Stimulated activated CD8-positive, alpha-beta memory T cell treated with anti-CD3 and anti-CD28 coated beads, Interleukin-15, amount 100 ng/mL, for 48 hours (primary cell): ENCODE measurements around the gene TMEM271.

Experiments
- DNase-seq, 2 donors: peaks; one replicate each; pipeline ENCODE4 v3.0.0-alpha.2; 2020; ENCODE audit warnings: low read depth in 2 of 2

TMEM271 gene

DNA sequence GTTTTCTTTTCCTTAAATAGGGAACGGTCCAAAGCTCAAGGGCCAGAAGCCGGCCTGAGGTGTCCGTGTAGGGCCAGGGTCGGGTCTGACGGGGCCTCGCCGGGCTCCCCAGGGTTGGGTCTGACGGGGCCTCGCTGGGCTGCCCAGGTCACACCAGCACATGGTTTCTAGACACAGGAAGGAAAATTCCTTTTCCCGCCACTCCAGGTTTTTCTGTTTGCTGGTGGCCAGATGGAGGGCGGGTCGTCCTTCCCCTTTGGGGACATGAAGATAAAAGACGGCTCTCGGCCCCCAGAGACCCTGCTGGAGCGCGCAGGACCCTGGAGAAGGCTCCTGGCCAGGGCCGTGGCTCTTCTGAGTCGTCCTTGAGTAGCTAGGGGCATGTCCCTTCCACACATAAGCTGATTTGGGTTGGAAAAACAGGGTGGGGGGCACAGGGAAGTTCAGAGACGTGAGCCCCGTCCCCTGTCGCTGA, 42.0 kb downstream of the TMEM271 start:
- DNase-seq = no peak

DNA sequence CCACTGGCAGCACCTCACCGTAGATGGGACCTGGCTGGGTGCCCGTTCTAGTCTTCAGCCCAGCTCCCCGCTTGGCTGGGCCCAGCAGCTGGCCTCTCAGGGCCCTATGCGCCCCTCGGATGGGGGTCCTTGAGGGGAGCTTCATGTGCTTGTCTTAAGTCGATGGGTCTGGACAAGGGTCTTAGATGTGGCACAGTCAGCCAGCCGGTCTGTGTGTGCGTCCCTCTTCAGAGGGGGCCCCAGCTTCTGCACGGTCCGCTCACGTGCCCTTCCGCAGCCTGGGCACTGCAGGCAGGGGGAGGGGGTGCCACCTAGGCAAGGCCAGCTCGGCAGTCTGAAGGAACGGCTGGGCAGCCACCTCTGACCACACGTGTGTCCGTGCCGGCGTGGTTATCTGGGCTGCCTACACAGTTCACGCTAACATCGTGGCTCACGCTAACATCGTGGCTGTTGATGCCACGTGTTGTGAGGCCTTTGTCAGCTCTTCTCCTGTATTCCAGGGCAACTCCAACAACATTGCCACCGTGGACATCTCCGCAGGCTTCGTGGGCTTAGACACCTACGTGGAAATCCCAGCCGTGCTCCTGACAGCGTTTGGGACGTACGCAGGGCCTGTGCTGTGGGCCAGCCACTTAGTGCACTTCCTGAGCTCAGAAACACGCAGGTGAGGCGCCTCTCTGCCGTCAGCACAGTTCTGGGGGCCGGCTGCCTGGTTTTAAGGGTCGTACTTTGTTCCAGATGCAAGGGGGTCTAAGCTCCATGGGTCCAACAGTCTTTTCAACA, 42.6 kb downstream of the TMEM271 start:
- no peak for DNase-seq

DNA sequence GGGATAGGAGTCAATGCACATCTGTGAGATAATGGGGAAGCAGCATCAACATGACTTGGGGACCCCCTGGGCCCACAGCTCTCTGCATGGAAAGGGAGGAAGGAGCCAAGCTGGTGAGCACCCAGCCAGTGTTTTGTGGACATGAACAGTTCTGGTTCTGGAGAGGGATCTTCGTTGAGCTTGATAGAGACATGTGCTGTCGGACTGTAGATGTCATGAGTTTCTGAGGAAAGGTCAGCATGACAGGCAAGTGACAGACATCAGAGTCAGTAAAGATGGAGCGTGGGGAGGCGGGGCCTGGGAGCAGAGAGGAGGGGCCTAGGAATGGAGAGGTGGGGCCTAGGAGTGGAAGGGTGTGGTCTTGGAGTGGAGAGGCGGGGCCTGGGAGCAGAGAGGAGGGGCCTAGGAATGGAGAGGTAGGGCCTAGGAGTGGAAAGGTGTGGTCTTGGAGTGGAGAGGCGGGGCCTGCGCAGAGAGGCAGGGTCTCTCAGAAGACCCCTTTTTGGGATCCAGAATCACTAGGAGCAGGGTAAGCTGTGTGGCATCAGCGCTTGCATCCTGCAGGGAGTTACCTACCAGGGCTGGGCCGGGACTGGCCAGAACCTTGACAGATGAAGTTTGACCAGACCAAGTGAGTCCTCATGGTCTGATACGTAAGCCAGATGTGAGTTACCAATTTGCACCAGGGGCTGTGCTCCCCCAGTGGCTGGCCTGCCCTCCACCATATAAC, 43.3 kb downstream of the TMEM271 start:
- DNase-seq = no peak

DNA sequence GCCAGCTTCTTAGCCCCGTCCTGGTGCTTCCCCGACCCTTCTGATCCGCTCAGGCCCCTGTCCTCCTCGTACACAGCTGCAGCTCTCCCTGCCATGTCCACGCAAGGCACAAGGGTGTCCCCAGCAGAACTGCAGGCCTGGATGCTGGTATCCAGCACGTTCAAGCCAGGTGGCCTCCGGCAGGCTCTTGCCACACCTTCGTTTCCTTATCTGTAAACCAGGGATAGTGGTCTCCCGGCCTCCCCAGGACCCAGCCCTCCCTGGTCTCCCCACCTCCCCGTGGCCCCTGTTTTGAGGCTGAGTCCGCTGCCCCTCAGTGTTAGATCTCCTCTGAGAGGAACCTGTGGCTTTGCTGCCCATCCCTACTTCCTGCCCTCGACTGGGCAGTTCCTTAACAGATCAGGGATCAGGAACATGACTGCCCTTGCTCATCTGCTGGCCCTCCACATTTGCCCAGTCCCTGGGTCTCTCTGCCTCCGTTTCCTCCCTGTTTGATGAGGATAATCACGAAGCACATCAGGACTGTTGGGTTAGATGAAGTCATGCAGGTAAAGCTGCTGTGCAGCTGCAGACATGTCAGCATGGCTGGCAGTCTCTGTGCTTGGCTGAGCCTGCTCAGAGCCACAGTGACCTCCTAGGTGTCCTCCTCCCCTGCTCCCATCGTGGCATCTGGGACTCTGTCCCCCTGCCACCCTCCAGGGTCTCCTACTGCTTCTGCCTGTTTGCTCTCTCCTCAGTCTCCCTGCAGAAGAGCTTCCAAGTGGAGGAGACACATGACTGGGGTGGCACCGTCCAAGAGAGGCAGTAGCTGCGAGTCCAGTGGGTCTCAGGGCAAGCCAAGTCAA, 44.2 kb downstream of the TMEM271 start:
- no peak for DNase-seq

DNA sequence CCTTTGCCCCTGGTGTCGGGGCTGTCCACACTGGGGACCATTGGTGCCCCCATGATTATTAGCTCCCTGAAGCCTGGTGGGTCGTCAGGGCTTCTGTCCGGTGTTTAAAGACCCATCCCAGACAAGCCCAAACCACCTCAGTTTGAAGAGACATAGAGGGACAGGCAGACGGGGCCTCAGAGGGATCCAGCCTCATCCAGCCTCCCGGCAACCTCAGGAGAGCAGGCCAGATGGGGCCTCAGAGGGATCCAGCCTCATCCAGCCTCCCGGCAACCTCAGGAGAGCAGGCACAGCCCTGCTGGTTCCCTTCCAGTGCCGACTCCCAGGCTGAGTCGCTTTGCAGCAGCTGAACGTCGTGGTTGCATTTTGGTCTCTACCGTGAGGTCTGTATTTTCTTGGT, 45.0 kb downstream of the TMEM271 start:
- DNase-seq = no peak

DNA sequence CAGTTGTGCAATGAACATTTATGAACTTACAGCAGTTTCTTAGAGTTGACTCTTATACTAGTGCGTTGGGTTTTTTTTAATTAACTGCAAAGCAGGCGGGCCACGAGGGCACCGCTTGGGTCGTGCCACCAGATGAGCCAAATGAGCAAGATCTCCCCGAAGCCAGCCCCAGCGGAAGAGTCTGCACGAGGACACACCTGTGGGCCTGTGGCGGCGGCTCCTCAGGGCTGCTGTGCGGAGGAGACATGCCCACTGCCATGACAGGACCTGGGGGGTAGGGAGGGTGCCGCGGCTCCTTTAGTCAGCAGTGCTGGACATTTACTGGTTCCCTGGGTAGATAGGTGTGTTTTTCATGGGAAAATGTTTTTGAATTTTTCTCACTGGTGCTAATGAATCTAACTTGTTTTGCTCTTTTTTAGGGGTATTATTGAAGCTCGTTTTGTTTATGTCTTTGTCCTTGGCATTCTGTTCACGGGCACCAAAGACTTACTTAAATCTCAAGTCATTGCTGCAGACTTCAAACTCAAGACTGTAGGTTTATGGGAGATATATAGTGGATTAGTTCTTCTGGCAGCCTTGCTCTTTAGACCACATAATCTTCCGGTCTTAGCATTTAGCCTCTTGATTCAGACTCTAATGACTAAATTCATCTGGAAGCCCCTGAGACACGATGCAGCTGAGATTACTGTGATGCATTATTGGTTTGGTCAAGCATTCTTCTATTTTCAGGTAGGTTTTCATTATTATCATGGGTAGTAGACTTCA, 45.9 kb downstream of the TMEM271 start:
- DNase-seq = no peak

DNA sequence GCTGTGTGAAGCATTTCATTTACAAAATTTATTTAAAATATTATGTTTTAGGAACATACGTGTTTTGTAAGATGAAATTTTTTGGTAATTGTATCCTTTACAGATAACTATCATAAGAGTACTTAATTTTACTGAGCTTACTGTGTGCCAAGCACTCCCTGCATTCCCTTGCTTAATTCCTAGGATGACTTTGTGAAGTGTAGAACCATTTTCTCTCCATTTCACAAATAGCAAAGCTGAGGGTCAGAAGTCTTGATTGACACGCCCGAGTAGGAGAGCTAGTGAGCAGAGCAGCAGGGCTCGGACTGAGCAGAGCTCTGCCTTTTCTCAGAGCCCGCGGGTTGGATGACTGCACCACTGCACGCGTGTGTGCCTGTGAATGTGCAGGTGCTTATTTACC, 46.5 kb downstream of the TMEM271 start:
- no peak for DNase-seq

DNA sequence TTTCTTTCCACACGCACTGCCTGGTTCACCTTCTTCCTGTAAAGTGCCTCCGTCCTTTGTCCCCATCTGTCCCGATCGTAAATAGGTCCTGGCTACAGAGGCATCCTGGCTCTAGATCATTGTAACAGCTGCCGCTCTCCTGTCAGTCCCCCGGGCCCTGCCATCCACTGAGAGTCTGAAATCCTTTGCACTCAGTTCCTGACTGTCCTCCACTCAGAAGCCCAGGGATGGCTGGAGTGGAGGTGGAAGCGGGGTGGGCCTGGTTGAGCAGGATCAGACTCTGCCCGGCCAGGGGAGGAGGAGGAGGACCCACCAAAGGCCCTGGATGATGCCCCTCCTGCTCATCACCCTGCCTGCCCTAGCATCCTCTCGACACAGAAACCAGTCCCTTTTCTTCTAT, 47.3 kb downstream of the TMEM271 start:
- DNase-seq = no peak

DNA sequence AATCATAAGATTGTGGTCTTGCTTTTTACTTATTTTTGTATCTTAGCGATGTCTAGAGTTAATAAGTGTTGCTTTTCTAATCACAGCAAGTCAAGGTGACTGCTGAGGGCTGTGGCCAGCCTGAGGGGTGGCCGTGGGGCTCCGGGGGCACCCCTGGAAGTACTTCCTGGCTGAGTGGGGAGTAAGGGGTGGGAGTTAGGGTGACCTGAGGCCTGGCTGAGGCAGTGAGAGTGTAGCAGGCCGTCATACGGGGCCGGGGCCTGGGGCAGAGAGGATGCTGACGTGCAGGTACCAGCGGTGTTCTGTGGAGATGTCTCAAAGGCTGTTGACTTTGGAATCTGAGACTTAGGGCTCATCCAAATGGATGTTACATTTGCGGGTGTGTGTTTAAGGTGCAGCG, 47.8 kb downstream of the TMEM271 start:
- DNase-seq = no peak

DNA sequence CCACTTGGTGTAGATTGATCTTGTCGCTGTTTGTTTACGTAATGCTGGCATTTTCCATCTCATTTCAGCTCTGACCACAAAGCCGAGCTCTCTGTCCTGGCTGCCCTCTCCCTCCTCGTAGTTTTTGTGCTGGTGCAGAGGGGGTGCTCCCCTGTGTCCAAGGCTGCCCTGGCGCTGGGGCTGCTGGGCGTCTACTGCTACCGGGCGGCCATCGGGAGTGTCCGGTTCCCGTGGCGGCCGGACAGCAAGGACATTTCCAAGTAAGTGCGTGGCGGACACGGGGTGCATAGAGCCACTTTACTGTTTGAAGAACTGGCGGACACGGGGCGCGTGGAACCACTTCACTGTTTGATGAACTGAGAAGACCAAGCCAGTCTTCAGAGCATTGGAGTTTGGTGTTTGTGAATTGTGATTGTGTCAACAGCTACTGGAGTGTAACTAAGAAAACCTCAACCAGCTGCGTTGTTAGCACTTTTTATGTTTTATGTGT, 49.1 kb downstream of the TMEM271 start:
- no peak for DNase-seq

DNA sequence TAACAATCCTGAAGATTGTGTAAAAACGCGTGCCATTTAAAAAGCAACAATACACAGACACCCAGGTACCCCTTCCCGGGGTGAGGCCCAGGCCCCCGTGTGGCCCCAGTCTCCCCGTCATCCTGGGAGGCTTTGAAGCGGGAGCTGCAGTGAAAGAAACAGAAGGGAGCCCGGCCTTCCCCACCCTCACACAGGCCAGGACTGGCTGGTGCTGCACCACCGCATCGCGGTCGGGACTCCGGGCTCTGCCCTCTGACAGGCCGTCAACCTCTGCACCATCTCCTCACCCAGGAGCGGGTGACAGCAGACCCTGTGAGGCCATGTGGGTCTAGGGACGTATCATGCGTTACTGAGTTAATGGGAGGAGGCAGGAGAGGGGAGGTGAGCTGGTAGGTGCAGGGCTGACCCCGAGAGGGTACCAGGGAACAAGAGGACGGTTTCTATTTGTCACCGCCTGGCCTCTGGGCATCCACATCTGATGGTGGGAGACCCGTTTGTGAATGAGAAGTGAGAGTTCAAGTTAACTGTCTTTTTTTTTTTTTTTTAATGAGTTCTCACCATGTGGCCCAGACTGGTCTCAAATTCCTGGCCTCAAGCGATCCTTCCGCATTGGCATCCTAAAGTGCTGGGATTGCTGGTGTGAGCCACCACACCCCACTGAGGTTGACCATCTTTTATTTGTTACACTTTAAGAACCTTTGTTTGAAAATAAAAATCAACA, 49.7 kb downstream of the TMEM271 start:
- no peak for DNase-seq

DNA sequence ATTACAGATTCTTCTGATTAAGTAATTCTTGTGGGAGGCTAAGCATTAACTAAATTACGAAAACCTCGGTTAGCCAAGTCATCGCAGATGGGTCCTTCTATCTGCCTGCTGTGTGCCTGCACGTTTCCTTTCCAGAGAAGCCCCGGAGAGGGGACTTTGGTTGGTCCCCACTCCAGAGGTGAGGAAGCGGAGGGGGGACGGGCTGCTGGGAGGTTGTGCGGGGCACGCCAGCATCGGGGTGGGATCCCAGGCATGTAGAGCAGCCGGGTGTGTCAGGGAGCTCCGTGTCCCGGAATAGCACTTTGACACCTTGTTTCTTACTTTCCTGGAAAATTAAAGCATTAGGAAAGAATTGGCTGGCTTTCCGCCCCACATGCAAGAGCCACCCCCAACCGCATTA, 50.4 kb downstream of the TMEM271 start:
- DNase-seq = no peak

DNA sequence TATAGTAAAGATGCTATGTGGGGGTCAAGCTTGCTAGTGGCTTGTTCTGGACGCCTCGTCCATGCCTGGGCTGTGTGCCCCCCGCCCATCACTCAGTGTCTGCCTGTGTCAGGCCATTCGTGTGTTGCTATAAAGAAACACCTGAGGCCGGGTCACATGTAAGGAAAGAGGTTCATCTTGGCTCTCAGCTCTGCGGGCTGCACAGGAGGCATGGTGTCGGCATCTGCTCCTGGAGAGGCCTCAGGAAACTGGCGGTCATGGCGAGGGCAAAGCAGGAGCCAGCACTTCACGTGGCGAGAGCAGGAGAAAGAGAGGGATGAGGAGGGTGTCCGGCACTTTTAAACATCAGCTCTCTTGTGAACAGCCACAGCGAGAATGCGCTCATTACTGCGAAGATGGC, 51.9 kb downstream of the TMEM271 start:
- no peak for DNase-seq
